HG03378 (cell line): ENCODE measurements around the gene TBC1D3K.
"Not testable (repeated sequence)": the region's sequence is repeated elsewhere in the genome, so short reads cannot be mapped to it uniquely, and the experiment has no call there.

Experiments used
- ATAC-seq: cut with Tn5 transposase; IDR thresholded peaks from one replicate; pipeline ENCODE4 v1.9.1; 2021; ENCODE audit warnings: mild to moderate bottlenecking, moderate library complexity; ENCODE audit not compliant: unreplicated experiment

Gene TBC1D3K

GRCh38 chr17:37924115-37924514, at the start of gene TBC1D3K:
Gene TBC1D3K, plus strand, starts transcription at chr17:37924415. Its CDS starts 1,585 bp downstream, at chr17:37926000.
- not testable (repeated sequence) for ATAC-seq

- no peak for ATAC-seq
Observed at GRCh38 chr17:37884516-37884915, 39.7 kb upstream of the TBC1D3K start.

- no peak for ATAC-seq
Observed at GRCh38 chr17:37885136-37885535, 39.1 kb upstream of the TBC1D3K start.

- no peak for ATAC-seq
Observed at GRCh38 chr17:37888881-37889280, 35.3 kb upstream of the TBC1D3K start.

- ATAC-seq: not testable (repeated sequence)
Observed at GRCh38 chr17:37896961-37897360, 27.3 kb upstream of the TBC1D3K start.
